SU-DHL-6 (cell line): Measurements from ENCODE around the gene GP2.

Source experiments
- H2AFZ ChIP-seq: fragments of 200-600 bp; sonication (generic); 2 replicates; pipeline ENCODE4 v1.6.1; 2014; ENCODE audit warnings: low read depth, mild to moderate bottlenecking, moderate library complexity, mixed read lengths, antibody characterized with exemption, low read length; ENCODE audit not compliant: severe bottlenecking
- H3F3A ChIP-seq: fragments of 200-600 bp; shearing (Covaris generic); 2 replicates; pipeline ENCODE4 v1.6.0; 2016; ENCODE audit warnings: antibody characterized with exemption, mild to moderate bottlenecking; ENCODE audit not compliant: insufficient read depth
- H3K27ac ChIP-seq: fragments of 200-600 bp; sonication (generic); 2 replicates; pipeline ENCODE4 v1.5.1; 2016; ENCODE audit warnings: low read depth, mild to moderate bottlenecking, low read length, moderate library complexity, mixed read lengths
- H3K27me3 ChIP-seq: fragments of 200-600 bp; sonication (generic), shearing (Covaris generic); 2 replicates; pipeline ENCODE4 v1.6.0; 2014; ENCODE audit warnings: mild to moderate bottlenecking, low read length
- H3K36me3 ChIP-seq: fragments of 200-600 bp; sonication (generic); 2 replicates; pipeline ENCODE4 v1.6.1; 2014; ENCODE audit warnings: mild to moderate bottlenecking, low read length, mixed read lengths
- H3K4me2 ChIP-seq: fragments of 300-600, 200-600 bp; shearing (Covaris generic), sonication (generic); 2 replicates; pipeline ENCODE4 v1.6.0; 2014; ENCODE audit warnings: low read length, low read depth, mild to moderate bottlenecking; ENCODE audit not compliant: poor library complexity, severe bottlenecking
- H3K4me3 ChIP-seq: fragments of 200-600 bp; sonication (generic); 2 replicates; pipeline ENCODE4 v1.5.1; 2014; ENCODE audit warnings: antibody characterized with exemption, low read length, mild to moderate bottlenecking, mixed read lengths; ENCODE audit not compliant: insufficient read depth, poor library complexity, severe bottlenecking
- H3K79me2 ChIP-seq: fragments of 200-600 bp; sonication (generic); 2 replicates; pipeline ENCODE4 v1.6.1; 2014; ENCODE audit warnings: mild to moderate bottlenecking, low read length, moderate library complexity; ENCODE audit not compliant: insufficient read depth
- H3K9ac ChIP-seq: fragments of 200-600 bp; sonication (generic); 2 replicates; pipeline ENCODE4 v1.7.0; 2014; ENCODE audit warnings: mild to moderate bottlenecking, low read length
- H3K9me2 ChIP-seq: fragments of 200-600 bp; sonication (generic); replicated peaks from 2 replicates; pipeline ENCODE4 v1.6.1; 2014; ENCODE audit warnings: low read length; ENCODE audit not compliant: insufficient read depth
- H3K9me3 ChIP-seq: fragments of 200-600 bp; sonication (generic); 2 replicates; pipeline ENCODE4 v1.6.1; 2014; ENCODE audit warnings: low read length, mixed read lengths; ENCODE audit not compliant: insufficient read depth
- H4K20me1 ChIP-seq: fragments of 200-600 bp; sonication (generic); 2 replicates; pipeline ENCODE4 v1.6.1; 2014; ENCODE audit warnings: low read depth, mild to moderate bottlenecking, antibody characterized with exemption, low read length, moderate library complexity, mixed read lengths
- EZH2phosphoT487 ChIP-seq: fragments of 200-600 bp; sonication (generic), shearing (Covaris generic); conservative IDR thresholded peaks from 2 replicates; pipeline ENCODE4 v1.6.1; 2018; ENCODE audit warnings: mild to moderate bottlenecking, antibody characterized with exemption, low read length, moderate library complexity, mixed read lengths
- TF ChIP-seq, protein P1 (sequence below): fragments of 200-600 bp; sonication (generic); IDR thresholded peaks from one replicate; pipeline ENCODE4 v1.5.1; 2017; ENCODE audit warnings: antibody characterized with exemption, mild to moderate bottlenecking, low read length, moderate library complexity; ENCODE audit not compliant: insufficient read depth, poor library complexity, severe bottlenecking

The GP2 gene

DNA sequence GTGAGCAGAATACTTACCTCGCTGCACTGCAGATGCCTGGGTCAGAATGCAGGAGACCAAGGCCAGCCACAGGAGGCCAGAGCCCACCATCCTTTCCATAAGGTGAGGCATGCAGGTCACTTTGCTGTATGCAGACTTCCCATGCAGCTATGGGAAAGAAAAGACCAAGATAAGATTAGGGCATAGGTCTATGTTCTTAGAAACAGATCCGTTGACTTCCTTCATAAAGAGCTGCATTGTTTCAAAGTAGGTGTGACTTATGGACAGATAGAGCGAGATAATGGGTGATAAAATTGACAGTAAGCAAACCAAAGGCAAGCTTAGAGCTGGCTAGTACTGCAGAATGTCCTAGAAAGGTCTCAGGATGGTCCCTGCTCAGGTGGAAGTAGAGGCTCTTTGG lies 992 bp downstream of the GP2 start:
- Histone ChIP-seq H3K4me2 (no peak overlapping the region), H3K9ac (no peak overlapping the region), H3K27ac (no peak overlapping the region), H3K36me3 (no peaks in the 10 kb centered on the region), H3F3A (no peaks in the 10 kb centered on the region), H3K27me3 (no peaks in the 10 kb centered on the region), H3K9me3 (no peaks in the 10 kb centered on the region), H3K4me3 (no peak overlapping the region), H2AFZ (no peak overlapping the region), H3K9me2 (no peaks in the 10 kb centered on the region), H3K79me2 (no peaks in the 10 kb centered on the region), H4K20me1 (no peaks in the 10 kb centered on the region)
- TF ChIP-seq, protein P1, sequence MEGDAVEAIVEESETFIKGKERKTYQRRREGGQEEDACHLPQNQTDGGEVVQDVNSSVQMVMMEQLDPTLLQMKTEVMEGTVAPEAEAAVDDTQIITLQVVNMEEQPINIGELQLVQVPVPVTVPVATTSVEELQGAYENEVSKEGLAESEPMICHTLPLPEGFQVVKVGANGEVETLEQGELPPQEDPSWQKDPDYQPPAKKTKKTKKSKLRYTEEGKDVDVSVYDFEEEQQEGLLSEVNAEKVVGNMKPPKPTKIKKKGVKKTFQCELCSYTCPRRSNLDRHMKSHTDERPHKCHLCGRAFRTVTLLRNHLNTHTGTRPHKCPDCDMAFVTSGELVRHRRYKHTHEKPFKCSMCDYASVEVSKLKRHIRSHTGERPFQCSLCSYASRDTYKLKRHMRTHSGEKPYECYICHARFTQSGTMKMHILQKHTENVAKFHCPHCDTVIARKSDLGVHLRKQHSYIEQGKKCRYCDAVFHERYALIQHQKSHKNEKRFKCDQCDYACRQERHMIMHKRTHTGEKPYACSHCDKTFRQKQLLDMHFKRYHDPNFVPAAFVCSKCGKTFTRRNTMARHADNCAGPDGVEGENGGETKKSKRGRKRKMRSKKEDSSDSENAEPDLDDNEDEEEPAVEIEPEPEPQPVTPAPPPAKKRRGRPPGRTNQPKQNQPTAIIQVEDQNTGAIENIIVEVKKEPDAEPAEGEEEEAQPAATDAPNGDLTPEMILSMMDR: no peak
- TF ChIP-seq EZH2phosphoT487: no peak

GRCh38 chr16:20325005-20325404 lies 2.3 kb downstream of the GP2 start:
- Histone ChIP-seq H3K79me2 (no peaks in the 10 kb centered on the region), H3K27me3 (no peaks in the 10 kb centered on the region), H3F3A (no peaks in the 10 kb centered on the region), H3K27ac (no peak overlapping the region), H3K36me3 (no peaks in the 10 kb centered on the region), H4K20me1 (no peaks in the 10 kb centered on the region), H3K4me2 (no peak overlapping the region), H3K9me3 (no peaks in the 10 kb centered on the region), H3K4me3 (no peak overlapping the region), H3K9me2 (no peaks in the 10 kb centered on the region), H2AFZ (no peak overlapping the region), H3K9ac (no peak overlapping the region)
- TF ChIP-seq EZH2phosphoT487: no peak
- TF ChIP-seq, protein P1: no peak

GRCh38 chr16:20323591-20324117 lies 3.7 kb downstream of the GP2 start:
- Histone ChIP-seq H3K4me2 (no peak overlapping the region), H3K27ac (no peak overlapping the region), H3K4me3 (no peak overlapping the region), H3K36me3 (no peaks in the 10 kb centered on the region), H3K9me2 (no peaks in the 10 kb centered on the region), H2AFZ (no peak overlapping the region), H3K79me2 (no peaks in the 10 kb centered on the region), H3K9me3 (no peaks in the 10 kb centered on the region), H3F3A (no peaks in the 10 kb centered on the region), H4K20me1 (no peaks in the 10 kb centered on the region), H3K9ac (no peak overlapping the region), H3K27me3 (no peaks in the 10 kb centered on the region)
- no peak for TF ChIP-seq EZH2phosphoT487
- TF ChIP-seq, protein P1: no peak
